HG02970 (cell line): ENCODE results near the gene NPR3.

ENCODE experiments used
- ATAC-seq: cut with Tn5 transposase; IDR thresholded peaks from one replicate; pipeline ENCODE4 v1.9.1; 2021; ENCODE audit warnings: mild to moderate bottlenecking, moderate library complexity, moderate number of reproducible peaks; ENCODE audit not compliant: unreplicated experiment, low FRiP score

The NPR3 gene

GRCh38 chr5:32711681-32712480, 760 bp downstream of the NPR3 start:
- ATAC-seq, result no peak

GRCh38 chr5:32712481-32713360, 1.6 kb downstream of the NPR3 start:
- no peak for ATAC-seq

GRCh38 chr5:32713361-32713769, 2.2 kb downstream of the NPR3 start:
- ATAC-seq, result no peak

- no peak for ATAC-seq
Observed at GRCh38 chr5:32713770-32714381, 2.8 kb downstream of the NPR3 start.

- ATAC-seq, result no peak
Observed at GRCh38 chr5:32714836-32715235, 3.7 kb downstream of the NPR3 start.

GRCh38 chr5:32720300-32720699, 9.2 kb downstream of the NPR3 start:
- ATAC-seq, result no peak

GRCh38 chr5:32721626-32722025, 10.5 kb downstream of the NPR3 start:
- ATAC-seq, result no peak

- no peak for ATAC-seq
Observed at GRCh38 chr5:32722957-32723356, 11.8 kb downstream of the NPR3 start.

GRCh38 chr5:32724526-32724925, 13.4 kb downstream of the NPR3 start:
- ATAC-seq, result no peak

GRCh38 chr5:32726086-32726557, 15.0 kb downstream of the NPR3 start:
- no peak for ATAC-seq

GRCh38 chr5:32729651-32730050, 18.5 kb downstream of the NPR3 start:
- no peak for ATAC-seq

GRCh38 chr5:32733590-32734340, 22.6 kb downstream of the NPR3 start:
- ATAC-seq, result no peak

GRCh38 chr5:32734827-32735378, 23.8 kb downstream of the NPR3 start:
- ATAC-seq, result no peak

- no peak for ATAC-seq
Observed at GRCh38 chr5:32735512-32735911, 24.4 kb downstream of the NPR3 start.

GRCh38 chr5:32736842-32737241, 25.7 kb downstream of the NPR3 start:
- no peak for ATAC-seq

GRCh38 chr5:32740651-32741050, 29.5 kb downstream of the NPR3 start:
- no peak for ATAC-seq

- no peak for ATAC-seq
Observed at GRCh38 chr5:32745317-32745716, 34.2 kb downstream of the NPR3 start.

- ATAC-seq, result no peak
Observed at GRCh38 chr5:32752411-32752810, 41.3 kb downstream of the NPR3 start.

GRCh38 chr5:32753051-32753450, 41.9 kb downstream of the NPR3 start:
- no peak for ATAC-seq

GRCh38 chr5:32753765-32754164, 42.6 kb downstream of the NPR3 start:
- ATAC-seq, result no peak
